CD4-positive, alpha-beta T cell (primary cell): ENCODE results near the gene KLHL12. TPM values are rescaled to one million over a fixed set of nuclear protein-coding genes. Genes with fewer than 3 reads are reported as not detected.

Source experiments
- ATAC-seq: fragments of 200-7000 bp; cut with Tn5 transposase; one replicate; pipeline ENCODE4 v1.10.0; 2022; ENCODE audit warnings: mild to moderate bottlenecking; ENCODE audit not compliant: poor library complexity
- CTCF ChIA-PET: fragments of 350-600 bp; sonication (Branson Sonifier 250); formaldehyde crosslinking; loops from one replicate; lab custom pipeline; 2021; ENCODE audit warnings: antibody characterized with exemption, inconsistent platforms; lab: Charles Lee
- POLR2A ChIA-PET: fragments of 350-600 bp; sonication (Branson Sonifier 250); formaldehyde crosslinking; loops from one replicate; lab custom pipeline; 2021; ENCODE audit warnings: antibody characterized with exemption, inconsistent platforms; lab: Charles Lee
- DNase-seq, 14 experiments: peaks; one replicate each; pipeline ENCODE4 v3.0.0-alpha.2; 2013 to 2020; ENCODE audit warnings: mixed read lengths in 2 of 14
- H3K27ac ChIP-seq, 2 donors: one replicate each; pipeline versions ENCODE4 v1.5.1 to v1.7.0; 2013; ENCODE audit warnings: low read length in 2 of 2, low read depth in 1 of 2, mild to moderate bottlenecking in 1 of 2
- H3K27me3 ChIP-seq, 2 experiments: 1 replicate in 1 of 2; 2 replicates in 1 of 2; pipeline versions ENCODE4 v1.6.1 to v1.7.0; 2013; ENCODE audit warnings: low read length in 2 of 2, control low read depth in 1 of 2, mild to moderate bottlenecking in 1 of 2, moderate library complexity in 1 of 2; ENCODE audit not compliant: insufficient read depth in 2 of 2, control insufficient read depth in 1 of 2
- H3K36me3 ChIP-seq: one replicate; pipeline ENCODE4 v1.6.1; 2013; ENCODE audit warnings: low read length, control low read depth; ENCODE audit not compliant: insufficient read depth
- H3K4me1 ChIP-seq: one replicate; pipeline ENCODE4 v1.6.1; 2013; ENCODE audit warnings: low read length, control low read depth; ENCODE audit not compliant: insufficient read depth
- H3K4me3 ChIP-seq: one replicate; pipeline ENCODE4 v1.5.1; 2013; ENCODE audit warnings: mild to moderate bottlenecking, low read length, moderate library complexity
- H3K9me3 ChIP-seq, 2 experiments: 1 replicate in 1 of 2; 2 replicates in 1 of 2; pipeline versions ENCODE4 v1.6.1 to v1.7.0; 2013; ENCODE audit warnings: low read length in 2 of 2, mild to moderate bottlenecking in 2 of 2, control low read depth in 1 of 2, moderate library complexity in 1 of 2; ENCODE audit not compliant: control insufficient read depth in 1 of 2, insufficient read depth in 1 of 2
- H3K27ac Mint-ChIP-seq: one replicate; pipeline ENCODE4 v1.8.0; 2020; ENCODE audit warnings: mixed read lengths
- H3K27me3 Mint-ChIP-seq: one replicate; pipeline ENCODE4 v1.8.0; 2021; ENCODE audit warnings: mixed read lengths
- H3K36me3 Mint-ChIP-seq: one replicate; pipeline ENCODE4 v1.8.0; 2021; ENCODE audit warnings: low read depth, mixed read lengths
- H3K4me1 Mint-ChIP-seq: one replicate; pipeline ENCODE4 v1.8.0; 2021; ENCODE audit warnings: low read depth, mixed read lengths
- H3K4me3 Mint-ChIP-seq: one replicate; pipeline ENCODE4 v1.8.0; 2020; ENCODE audit warnings: mild to moderate bottlenecking, mixed read lengths
- H3K9me3 Mint-ChIP-seq: one replicate; pipeline ENCODE4 v1.8.0; 2020; ENCODE audit warnings: mixed read lengths
- intact Hi-C, 2 experiments: fragments of 100-400 bp; cut with DNase I in 1 of 2; cut with micrococcal nuclease in 1 of 2; formaldehyde crosslinking; loops; one replicate each; pipeline versions ENCODE4 v1.15.1 to v1.9.0; 2023 to 2025; cut with DNase I, micrococcal nuclease
- total RNA-seq, 174 experiments: library from RNA in 2 of 174; stranded (reverse) in 2 of 174; gene quantifications; one replicate each; pipeline ENCODE4 v1.2.3 and lab custom pipeline; 2021 to 2026
- TF ChIP-seq, protein P1 (sequence below): fragments of 200-600 bp; IDR thresholded peaks from one replicate; pipeline ENCODE4 v1.8.0; 2022; ENCODE audit warnings: antibody characterized with exemption, mild to moderate bottlenecking

The KLHL12 gene
- total RNA-seq, 2 experiments from 2014 or later: 18.5 to 18.6 TPM

DNA sequence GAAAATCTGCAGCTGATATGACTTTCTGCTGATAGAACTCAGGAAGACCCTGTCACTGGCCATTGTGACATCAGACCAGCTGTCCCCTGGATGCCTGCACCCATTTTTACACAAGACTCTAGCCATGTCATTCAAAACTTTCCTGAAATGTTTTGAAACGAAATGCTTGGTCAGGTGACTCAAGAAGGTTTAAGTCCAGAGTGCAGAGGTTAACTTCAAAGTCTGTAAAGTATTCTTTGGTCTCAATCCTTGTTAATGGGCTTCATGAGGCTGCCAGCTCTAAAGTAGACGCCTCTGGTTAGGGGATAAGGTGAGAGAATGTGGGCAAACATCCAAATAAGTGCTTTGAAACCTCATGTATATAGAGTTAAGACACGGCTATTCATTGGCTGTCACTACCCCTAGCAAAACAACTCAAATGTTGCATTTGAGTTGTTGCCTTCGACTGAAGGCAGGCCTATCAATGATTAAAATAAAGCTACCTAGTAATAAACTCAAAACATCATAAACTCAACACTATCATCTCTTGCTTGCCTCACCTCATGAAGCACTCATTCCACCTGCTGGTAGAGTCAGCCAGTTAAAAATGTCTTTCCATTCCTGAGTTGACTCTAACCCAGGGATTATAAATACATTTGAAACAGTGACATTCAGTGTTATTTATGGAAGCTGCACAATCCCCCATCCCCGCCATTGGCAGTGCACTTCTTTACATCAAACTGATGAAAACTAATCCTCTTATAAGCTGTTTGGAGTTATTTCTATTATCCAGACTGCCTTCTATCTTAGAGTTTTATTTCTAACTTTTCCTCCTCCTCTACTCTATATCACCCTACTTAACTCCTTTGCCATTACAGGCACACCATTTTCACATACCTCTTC is 64.1 kb downstream of the KLHL12 start:
- Mint-ChIP-seq H3K4me3 (peak overlapping the region; percentile 79), H3K36me3 (no peaks in the 10 kb centered on the region), H3K4me1 (peaks cover 16% of the 10 kb centered on the region), H3K27ac (no peak overlapping the region), H3K27me3 (peaks cover 78% of the 10 kb centered on the region), H3K9me3 (no peaks in the 10 kb centered on the region)
- DNase-seq: no peak
- intact Hi-C loops: no loop called here
- Histone ChIP-seq H3K27ac (no peak overlapping the region), H3K27me3 (peaks cover 37 to 40% of the 10 kb centered on the region in 2 experiments), H3K9me3 (peaks cover 0 to 9% of the 10 kb centered on the region in 2 experiments), H3K4me1 (peaks cover 16% of the 10 kb centered on the region), H3K4me3 (no peak overlapping the region), H3K36me3 (no peaks in the 10 kb centered on the region)
- TF ChIP-seq, protein P1, sequence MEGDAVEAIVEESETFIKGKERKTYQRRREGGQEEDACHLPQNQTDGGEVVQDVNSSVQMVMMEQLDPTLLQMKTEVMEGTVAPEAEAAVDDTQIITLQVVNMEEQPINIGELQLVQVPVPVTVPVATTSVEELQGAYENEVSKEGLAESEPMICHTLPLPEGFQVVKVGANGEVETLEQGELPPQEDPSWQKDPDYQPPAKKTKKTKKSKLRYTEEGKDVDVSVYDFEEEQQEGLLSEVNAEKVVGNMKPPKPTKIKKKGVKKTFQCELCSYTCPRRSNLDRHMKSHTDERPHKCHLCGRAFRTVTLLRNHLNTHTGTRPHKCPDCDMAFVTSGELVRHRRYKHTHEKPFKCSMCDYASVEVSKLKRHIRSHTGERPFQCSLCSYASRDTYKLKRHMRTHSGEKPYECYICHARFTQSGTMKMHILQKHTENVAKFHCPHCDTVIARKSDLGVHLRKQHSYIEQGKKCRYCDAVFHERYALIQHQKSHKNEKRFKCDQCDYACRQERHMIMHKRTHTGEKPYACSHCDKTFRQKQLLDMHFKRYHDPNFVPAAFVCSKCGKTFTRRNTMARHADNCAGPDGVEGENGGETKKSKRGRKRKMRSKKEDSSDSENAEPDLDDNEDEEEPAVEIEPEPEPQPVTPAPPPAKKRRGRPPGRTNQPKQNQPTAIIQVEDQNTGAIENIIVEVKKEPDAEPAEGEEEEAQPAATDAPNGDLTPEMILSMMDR: no peak
- POLR2A ChIA-PET: interaction anchor here (0.9 kb wide), 1 partner anchor 12 kb away, joined by 3 read pairs; no protein-coding TSS in a partner anchor
- ATAC-seq: no peak
- CTCF ChIA-PET: interaction anchor here (1.0 to 1.5 kb wide), 3 partner anchors 11 to 112 kb away, joined by 3 to 5 read pairs (median 3); partner anchors contain the start of gene RABIF

DNA sequence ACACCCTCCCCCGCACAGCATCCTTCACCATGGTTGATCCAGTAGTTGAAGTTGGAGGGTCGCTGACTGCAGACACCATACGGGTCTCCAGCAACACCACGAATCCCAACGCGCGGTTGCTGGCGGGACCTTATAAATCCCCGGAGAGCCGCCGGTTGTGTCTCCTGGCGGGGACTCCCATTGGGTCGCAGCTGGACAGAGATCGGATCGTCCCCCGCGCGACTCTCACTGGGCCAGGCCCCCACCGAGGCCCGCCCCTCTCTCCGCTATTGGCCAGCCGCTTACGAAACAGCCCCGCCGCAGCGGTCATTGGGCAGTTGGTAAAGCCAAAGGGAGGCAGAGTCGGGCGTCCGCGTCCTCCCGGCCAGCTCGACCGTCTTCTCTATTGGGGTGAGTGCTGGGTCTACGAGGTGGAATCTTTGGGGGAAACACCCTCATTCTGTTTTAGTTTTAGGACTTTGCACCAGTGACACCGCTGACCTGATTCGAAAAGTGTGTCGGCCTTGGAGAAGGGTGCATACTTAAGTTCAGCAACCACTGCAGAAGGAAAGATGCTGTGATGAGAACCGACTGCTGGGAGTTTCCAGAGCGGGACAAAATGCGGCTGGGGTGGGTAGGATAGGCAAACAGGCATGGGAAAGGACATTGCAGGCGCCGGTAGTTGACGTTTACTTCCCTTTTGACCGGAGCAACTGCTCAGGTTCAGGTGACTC is 65.5 kb downstream of the KLHL12 start:
- H3K27ac Mint-ChIP-seq: no peak overlapping the region
- CTCF ChIA-PET: interaction anchor here (1.0 kb wide), 1 partner anchor 111 kb away, joined by 5 read pairs; no protein-coding TSS in a partner anchor
- Histone ChIP-seq H3K36me3 (no peaks in the 10 kb centered on the region), H3K27ac (no peak overlapping the region), H3K4me1 (peaks cover 16% of the 10 kb centered on the region), H3K4me3 (peak overlapping the region; percentile 57), H3K27me3 (peaks cover 37 to 40% of the 10 kb centered on the region in 2 experiments), H3K9me3 (peaks cover 0 to 9% of the 10 kb centered on the region in 2 experiments)
- H3K4me3 Mint-ChIP-seq: peak overlapping the region; percentile 79
- TF ChIP-seq, protein P1: no peak
- DNase-seq: peak in 9 of 14 experiments; percentile 2 to 62 (median 21)
- peak; percentile 43 for ATAC-seq
- POLR2A ChIA-PET: interaction anchor here (0.8 kb wide), 1 partner anchor 27 kb away, joined by 4 read pairs; the partner anchor contains the start of gene RABIF
- H3K9me3 Mint-ChIP-seq: no peaks in the 10 kb centered on the region
- no peaks in the 10 kb centered on the region for H3K36me3 Mint-ChIP-seq
- peaks cover 16% of the 10 kb centered on the region for H3K4me1 Mint-ChIP-seq
- H3K27me3 Mint-ChIP-seq: peaks cover 73% of the 10 kb centered on the region
- intact Hi-C loops: no loop called here

DNA sequence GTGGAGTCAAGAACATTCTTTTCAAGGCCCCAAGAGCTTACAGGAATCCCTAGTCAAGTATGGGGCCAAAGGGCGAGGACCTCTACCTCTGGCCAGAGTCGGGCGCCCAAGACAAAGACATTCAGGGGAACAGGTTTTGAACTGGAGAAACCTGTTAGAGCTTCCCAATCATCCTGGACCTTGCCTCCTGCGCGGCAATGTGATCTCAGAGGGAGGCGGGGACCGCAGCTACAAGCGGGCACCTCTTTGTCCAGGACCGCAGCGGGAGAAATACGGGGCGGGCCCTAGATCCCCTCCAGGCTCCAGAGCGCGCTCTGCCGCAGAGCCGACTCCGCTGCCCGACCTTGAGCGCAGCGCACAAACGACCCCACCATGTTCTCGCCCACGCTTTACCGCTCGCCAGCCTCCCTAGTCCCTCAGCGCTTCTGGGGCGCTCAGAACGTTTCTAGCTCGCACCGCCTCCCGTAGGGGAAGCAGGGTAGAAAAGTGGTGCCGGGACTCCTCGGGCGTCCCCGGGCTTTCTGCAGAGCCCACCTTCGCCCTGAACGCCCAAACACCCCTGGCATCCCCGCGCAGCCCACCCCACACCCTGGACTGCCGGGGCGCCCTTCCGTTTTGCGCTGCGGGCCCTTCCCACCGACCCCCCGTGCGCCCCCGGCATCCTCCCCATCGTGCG is 66.2 kb downstream of the KLHL12 start:
- H3K27ac ChIP-seq: no peak overlapping the region
- no peak overlapping the region for H3K27ac Mint-ChIP-seq
- peaks cover 16% of the 10 kb centered on the region for H3K4me1 Mint-ChIP-seq
- H3K27me3 Mint-ChIP-seq: peaks cover 66% of the 10 kb centered on the region
- peaks cover 34 to 37% of the 10 kb centered on the region in 2 experiments for H3K27me3 ChIP-seq
- H3K9me3 Mint-ChIP-seq: no peaks in the 10 kb centered on the region
- POLR2A ChIA-PET: interaction anchor here (0.8 to 1.5 kb wide), 2 partner anchors 25 to 28 kb away, joined by 4 read pairs; partner anchors contain the start of gene RABIF
- TF ChIP-seq, protein P1: no peak
- peaks cover 0 to 9% of the 10 kb centered on the region in 2 experiments for H3K9me3 ChIP-seq
- no peaks in the 10 kb centered on the region for H3K36me3 Mint-ChIP-seq
- H3K4me3 Mint-ChIP-seq: peak overlapping the region; percentile 79
- CTCF ChIA-PET: no interaction called here
- ATAC-seq (peak; percentile 65), DNase-seq (peak in 5 of 14 experiments; percentile 14 to 41 (median 32))
- H3K36me3 ChIP-seq: no peaks in the 10 kb centered on the region
- intact Hi-C loops: no loop called here
- H3K4me3 ChIP-seq: peak overlapping the region; percentile 57
- H3K4me1 ChIP-seq: peaks cover 16% of the 10 kb centered on the region
